NCI-H345 treated with DMSO at 0.1 percent for 48 hours (cell line): Measurements from ENCODE around the gene PRKCA.

ENCODE experiments used
- DNase-seq: peaks from one replicate; lab custom pipeline; 2025; ENCODE audit not compliant: unreplicated experiment; lab: John Stamatoyannopoulos, UW

Gene PRKCA

GRCh38 chr17:66725956-66726355 is 423.5 kb downstream of the PRKCA start:
- DNase-seq, result no peak

GRCh38 chr17:66726371-66726770 is 424.0 kb downstream of the PRKCA start:
- DNase-seq, result no peak

DNA sequence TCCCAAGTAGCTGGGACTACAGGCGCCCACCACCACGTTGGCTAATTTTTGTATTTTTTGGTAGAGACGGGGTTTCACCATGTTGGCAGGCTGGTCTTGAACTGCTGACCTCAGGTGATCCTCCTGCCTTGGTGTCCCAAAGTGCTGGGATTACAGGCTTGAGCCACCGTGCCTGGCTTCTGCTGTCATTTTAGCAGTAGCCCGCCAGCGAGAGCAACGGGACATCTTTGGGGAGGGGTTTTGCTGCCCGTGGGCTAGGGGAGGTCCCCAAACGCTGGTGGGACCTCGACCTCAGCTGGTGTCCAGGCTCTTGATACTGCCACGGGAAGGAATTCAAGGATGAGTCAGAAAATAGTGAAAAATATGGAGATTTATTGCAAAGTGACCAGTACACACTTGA is 424.4 kb downstream of the PRKCA start:
- DNase-seq, result no peak

DNA sequence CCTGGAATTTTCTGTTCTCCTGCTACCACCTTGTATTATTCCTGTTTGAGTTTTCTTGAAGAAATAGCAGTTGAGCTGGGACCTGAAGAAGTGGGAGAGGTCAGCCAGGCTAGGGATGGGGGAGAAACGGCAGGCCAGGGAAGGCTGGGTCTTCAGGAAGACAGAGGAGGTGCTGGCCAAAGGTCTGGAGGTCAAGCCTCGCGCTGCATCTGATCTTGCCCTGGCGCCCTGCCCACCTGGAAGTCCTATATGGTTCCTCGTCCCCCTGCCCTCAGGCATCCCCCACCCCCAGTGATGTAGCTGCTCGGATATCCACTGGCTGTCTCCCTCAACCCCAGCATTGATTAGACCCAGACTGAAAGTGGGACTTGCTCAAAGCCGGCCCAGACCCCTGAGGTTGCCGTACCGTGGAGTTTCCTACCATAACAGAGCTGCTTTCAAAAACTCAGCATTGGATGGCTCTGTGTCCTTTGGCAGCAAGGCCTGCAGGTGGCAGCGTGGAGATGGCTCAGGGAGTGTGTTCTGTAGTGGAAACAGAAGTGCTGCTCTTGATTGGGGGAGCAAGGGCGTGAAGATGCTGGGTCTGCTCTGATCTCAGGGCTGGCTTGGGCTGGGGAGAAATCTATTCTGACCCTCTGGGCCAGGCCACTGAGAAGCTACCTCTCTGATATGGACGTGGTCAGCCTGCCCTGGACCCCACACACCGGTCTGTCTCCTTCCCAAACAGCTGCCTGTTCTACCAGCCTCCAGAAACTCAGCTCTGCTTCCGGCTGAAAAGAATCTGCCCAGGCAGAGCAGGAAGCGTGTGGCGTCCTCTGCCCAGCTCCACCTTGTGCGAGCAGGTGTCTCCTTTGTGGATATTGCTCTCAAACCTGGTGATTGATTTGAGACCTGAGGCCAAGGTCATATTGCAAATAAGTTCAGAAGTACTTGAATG is 425.5 kb downstream of the PRKCA start:
- DNase-seq, result peak; percentile 67

DNA sequence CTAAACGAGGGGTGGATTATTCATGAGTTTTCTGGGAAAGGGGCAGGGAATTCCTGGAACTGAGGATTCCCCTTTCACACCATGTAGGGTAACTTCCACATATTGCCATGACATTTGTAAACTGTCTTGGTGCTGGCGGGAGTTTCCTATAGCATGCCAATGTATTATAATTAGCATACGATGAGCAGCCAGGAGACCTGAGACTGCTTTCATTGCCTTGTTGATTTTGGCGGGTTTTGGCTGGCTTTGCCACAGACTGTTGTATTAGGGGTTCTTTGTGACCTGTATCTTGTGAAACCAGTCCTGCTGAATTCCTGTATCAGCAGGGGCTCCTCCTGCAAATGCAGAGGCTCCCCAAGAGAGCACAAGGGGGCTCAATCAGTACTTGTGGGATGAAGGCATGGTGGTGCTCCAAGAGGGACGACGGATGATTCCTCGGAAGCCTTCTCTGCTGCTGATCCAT is 428.1 kb downstream of the PRKCA start:
- DNase-seq, result no peak

DNA sequence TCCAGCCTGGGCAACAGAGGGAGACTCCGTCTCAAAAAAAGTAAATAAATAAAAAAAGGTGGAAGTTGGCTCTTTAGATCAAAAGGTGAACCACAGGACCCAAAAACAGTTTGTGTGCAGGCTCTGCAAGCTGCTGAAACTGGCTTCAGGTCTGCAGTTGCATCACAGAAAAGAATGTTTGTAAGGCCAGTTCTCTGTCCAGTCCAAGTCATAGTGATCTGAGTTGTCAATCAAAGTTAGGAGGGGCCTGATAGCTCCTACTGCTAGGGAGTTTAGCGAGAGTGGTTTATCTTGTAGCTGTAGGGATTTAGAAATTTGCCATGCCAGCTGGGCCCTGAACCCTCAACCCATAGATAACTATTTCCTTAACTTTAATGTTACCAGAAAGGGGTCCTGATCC is 431.3 kb downstream of the PRKCA start:
- DNase-seq, result no peak

GRCh38 chr17:66734186-66734943 is 432.0 kb downstream of the PRKCA start:
- no peak for DNase-seq

DNA sequence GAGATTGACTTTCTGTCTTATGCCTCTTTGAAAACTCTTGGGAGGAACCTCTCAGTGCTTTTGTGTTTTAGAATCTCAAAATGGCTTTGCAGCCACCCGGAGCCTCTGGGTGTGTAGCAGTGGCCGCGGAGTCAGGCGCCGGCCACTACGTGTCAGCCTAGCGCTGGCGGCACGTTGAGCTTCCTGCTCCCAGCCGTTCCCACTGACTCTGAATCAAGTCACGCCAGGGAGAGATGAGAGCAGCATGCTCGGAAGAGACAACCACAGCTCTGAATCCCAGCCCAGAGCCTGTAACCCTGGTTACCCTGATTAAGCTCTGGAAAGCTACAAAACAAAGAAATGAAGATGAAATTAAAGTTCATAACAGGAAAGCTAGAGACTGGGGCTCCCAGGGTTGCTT is 435.1 kb downstream of the PRKCA start:
- DNase-seq, result no peak

DNA sequence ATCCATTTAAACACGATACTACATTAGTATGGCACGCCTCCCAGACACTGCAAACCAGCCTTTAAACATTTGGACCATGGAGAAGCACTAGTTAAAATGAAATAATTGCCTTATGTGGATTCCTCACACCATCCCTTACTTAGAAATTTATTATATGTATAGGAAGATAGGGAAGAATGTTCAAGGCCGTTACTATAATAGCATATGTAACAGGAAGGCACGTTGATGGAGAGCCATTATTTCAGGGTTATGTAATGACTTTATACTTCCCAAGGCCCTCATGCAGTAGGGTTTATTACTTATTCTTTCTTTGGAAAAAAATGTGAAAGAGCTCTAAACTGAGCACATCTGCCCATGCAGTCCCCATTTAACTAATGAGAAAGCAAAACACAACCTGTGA is 435.9 kb downstream of the PRKCA start:
- no peak for DNase-seq

DNA sequence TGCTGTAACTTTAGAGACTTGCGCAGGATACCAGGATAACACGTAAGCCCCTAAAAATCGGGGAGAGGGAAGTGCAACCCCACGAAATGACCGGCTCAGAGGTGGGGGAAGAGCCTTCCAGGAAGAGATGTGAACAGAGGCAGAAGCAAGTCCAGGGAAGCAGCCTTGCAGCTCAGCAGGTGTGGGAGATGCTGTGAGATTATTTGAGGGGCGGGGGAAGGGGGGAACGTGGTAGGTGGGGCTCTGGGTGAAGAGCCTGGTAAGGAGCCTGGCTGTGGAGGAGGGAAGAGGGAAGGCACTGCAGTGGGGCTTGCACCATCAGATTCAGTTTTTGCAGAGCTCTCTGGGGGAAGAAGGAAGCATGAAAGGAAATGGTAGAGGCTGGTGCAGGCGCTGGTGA is 437.1 kb downstream of the PRKCA start:
- no peak for DNase-seq

GRCh38 chr17:66740226-66740625 is 437.8 kb downstream of the PRKCA start:
- DNase-seq, result no peak

DNA sequence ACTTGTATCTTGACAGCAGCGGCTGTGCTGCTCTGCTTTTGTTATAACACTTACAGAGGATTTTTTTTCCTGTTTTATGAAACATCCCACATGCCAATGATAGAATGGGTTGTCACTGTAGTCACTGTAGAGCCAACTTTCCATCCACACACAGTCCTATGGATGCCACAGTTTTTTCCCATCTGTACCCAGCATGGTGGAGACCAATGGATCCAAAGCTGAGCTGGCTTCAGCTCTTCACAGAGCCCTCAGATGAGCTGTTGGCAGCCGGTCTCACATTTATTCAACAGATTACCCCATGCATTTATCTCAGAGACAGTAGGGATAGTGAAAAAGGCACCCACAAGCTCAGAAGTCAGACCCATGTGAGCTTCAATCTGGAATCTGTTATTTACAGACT is 441.1 kb downstream of the PRKCA start:
- no peak for DNase-seq

DNA sequence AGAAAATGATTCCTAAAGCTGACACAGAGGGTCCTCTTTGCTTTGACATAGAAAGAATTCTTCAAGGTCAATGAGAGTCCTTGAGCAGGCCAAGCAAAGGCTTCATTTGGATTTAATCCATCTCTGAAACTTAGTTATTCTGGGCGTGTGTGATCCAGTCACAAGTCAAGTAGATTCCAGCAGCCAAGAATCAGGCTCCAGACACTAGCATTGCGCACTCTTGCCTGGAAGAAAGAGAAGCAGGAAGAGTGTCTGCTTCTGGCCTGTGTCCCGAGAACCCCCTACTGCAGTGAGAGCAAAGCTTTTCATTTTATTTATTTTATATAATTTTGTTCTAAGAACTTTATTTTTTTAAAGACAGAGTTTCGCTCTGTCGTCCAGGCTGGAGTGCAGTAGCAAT is 444.3 kb downstream of the PRKCA start:
- no peak for DNase-seq

DNA sequence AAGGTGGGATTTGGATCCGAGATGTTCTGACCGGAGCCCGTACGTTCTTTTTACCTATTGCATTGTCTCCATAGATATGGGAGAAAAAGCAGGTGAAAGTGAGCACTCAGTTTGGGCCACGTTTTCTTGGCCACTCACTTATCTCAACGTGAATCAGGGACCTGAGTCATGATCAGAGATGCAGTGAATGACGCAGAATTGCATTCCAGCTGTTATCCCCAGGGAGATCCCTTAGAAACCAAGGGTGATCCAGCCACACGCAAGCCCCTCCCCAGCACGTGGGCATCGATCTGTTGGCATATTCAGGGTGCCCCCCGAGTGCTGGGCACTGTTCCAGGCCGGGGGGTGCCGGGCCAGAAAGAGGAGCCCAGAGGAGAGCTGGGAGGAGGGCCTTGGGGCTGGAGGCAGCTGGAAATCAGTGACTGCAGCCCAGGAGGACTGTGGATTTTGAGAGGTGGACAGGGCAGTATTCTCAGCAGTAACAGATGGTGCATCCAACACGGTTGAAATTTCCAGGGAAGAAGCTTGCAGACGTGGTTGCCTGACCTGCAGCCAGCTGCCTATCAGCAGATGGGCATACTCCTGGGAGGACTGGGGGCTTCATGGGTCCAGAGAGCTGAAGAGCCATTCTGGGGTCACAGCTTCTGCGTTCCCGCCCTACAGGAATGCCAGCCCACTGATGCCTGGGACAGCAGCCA is 445.3 kb downstream of the PRKCA start:
- no peak for DNase-seq

- no peak for DNase-seq
These were observed 446.2 kb downstream of the PRKCA start for GRCh38 chr17:66748578-66748977.

DNA sequence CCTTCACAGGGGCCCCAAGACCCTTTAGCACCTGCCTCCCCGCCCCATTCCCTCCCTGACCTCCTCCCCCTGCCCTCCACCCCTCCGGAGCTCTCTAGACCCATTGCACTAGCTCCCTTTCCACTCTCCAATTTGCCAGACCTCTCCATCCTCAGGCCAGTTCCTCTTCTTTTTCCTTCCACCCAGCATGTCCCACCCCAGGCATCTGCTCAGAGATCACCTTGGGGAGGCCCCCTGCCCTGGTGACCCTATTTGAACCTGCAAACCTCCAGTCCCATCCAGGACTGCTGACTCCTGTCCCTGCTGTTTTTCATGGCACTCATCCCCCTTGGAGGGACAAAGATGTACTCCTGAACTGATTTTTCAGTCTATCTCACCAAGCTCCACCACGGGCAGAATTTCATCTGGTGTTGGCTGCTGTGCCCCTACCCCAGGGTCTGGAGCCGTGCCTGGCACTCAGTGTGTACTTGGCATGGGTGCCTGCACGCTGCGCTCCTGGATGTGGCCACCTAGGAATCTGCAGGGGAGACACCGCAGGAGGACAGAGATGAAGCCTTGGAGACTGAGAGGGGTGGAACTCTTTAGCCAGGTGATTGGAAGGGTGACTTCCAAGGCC is 446.9 kb downstream of the PRKCA start:
- no peak for DNase-seq

- DNase-seq, result no peak
These were observed 447.7 kb downstream of the PRKCA start for GRCh38 chr17:66750116-66750515.

DNA sequence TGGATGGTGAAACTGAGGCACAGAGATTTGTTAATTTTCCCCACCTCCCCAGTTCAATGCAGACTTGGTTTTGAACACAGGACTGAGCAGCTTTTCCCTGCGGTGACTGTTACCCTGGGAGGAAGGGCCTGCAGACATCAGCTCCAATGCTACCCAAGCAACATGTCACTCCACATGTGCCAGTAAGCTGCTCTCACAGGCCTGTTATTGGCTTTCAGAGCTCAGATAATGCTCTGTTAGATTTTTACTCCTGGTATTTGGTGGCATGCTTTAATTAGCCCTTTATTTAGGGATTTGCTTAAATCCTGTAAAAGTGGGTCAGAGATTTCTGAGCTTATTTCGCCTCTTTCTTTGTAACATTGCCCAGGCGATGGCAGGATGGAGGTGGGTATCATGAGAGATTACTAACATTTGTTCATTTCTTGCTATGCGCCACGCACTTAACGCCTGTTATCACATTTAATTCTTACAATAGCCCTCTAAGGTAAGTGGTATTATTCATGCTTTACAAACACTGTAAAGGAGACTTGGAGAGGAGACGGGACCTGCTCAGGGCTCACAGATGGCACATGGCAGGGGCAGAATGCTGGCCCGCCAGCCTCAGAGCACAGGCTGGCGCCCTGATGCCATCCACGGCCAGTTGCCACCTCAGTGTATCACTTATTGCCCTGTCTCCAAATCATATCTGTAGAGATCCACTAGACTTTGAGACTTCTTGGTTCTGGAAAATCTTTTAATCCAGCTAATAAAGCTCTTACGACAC is 448.5 kb downstream of the PRKCA start:
- no peak for DNase-seq

DNA sequence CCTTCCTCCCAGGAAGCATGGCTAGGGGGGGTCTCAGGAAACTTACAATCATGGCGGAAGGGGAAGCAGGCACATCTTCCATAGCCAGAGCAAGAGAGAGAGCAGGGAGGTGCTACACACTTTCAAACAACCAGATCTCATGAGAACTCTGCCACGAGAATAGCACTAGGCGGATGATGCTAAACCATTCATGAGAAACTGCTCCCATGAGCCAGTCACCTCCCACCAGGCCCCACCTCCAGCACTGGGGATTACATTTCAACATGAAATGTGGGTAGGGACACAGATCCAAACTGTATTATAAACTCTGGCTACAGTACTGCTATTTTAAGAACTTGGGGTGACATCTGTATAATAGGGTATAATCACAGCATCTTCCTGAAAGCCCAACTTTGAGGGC is 449.4 kb downstream of the PRKCA start:
- no peak for DNase-seq

- DNase-seq, result no peak
These were observed 450.0 kb downstream of the PRKCA start for GRCh38 chr17:66752411-66752810.
